Left cardiac atrium (tissue), 4 donors: Measurements from ENCODE around the gene RIPOR1. TPM values are rescaled to one million over a fixed set of nuclear protein-coding genes. Genes with fewer than 3 reads are reported as not detected.
"Not testable (repeated sequence)": the region's sequence is repeated elsewhere in the genome, so short reads cannot be mapped to it uniquely, and the experiment has no call there.

Source experiments
- ATAC-seq, 2 donors: fragments of 200-7000 bp; cut with Tn5 transposase; one replicate each; pipeline ENCODE4 v1.9.1; 2020; ENCODE audit warnings: mild to moderate bottlenecking in 2 of 2, moderate library complexity in 2 of 2
- DNase-seq: peaks from one replicate; pipeline ENCODE4 v3.0.0-alpha.2; 2020
- intact Hi-C, 2 donors: fragments of 100-400 bp; cut with DNase I; formaldehyde crosslinking; loops; one replicate each; pipeline versions ENCODE4 v1.14.1 to v1.15.1; 2022 to 2023
- total RNA-seq, 2 donors: library from RNA; stranded (reverse); fragmentation: NEBNext Ultra II Directional; extraction: Animal tissue kit (Norgen Biotek cat#: 25700); gene quantifications; one replicate each; pipeline ENCODE4 v1.2.1, GENCODE V29; 2021
- donor health status: DM: no; HTN: yes; CAD: no.
- donor health status: DM: no; HTN: yes; CAD: no; lungs with severe emphysema.
- donor health status: DM: yes; HTN: yes; CAD: no.
- donor health status: Dilated cardiomyopathy.

Gene RIPOR1
- total RNA-seq, 2 donors from 2014 or later: 66.2 to 80.9 TPM

DNA sequence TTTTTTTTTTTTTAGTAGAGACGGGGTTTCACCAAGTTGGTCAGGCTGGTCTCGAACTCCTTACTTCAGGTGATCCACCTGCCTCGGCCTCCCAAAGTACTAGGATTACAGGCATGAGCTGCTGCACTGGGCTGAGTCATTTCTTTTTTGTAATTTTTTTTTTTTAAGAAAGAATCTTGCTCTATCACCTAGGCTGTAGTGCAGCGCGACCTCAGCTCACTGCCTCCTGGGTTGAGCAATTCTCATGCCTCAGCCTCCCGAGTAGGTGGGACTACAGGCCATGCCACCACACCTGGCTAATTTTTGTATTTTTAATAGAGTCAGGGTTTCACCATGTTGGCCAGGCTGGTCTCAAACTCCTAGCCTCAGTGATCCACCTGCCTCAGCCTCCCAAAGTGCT lies 5.4 kb downstream of the RIPOR1 start:
- ATAC-seq, DNase-seq, intact Hi-C loops: not testable (repeated sequence)

DNA sequence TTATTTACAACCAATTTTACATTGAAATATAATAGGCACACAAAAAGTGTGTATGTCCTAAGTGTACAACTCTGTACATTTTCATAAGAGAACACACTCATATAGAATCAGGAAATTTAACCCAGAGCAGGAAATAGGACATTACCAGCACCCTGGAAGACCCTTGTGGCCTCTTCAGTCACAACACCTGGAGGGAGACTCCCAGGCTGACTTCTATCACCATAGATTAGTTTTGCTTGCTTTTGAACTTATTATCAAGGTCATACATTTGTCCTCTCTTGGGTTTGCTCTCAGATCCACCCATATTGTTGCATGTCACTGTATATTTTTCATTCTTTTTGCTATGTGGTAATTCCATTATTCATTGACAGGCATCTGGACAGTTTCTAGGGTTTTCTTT lies 5.8 kb downstream of the RIPOR1 start:
- intact Hi-C loops: no loop called here
- ATAC-seq (no peak), DNase-seq (no peak)

- ATAC-seq: no peak
- no peak for DNase-seq
- intact Hi-C loops: no loop called here
These were observed 6.6 kb downstream of the RIPOR1 start for GRCh38 chr16:67535201-67535600.

DNA sequence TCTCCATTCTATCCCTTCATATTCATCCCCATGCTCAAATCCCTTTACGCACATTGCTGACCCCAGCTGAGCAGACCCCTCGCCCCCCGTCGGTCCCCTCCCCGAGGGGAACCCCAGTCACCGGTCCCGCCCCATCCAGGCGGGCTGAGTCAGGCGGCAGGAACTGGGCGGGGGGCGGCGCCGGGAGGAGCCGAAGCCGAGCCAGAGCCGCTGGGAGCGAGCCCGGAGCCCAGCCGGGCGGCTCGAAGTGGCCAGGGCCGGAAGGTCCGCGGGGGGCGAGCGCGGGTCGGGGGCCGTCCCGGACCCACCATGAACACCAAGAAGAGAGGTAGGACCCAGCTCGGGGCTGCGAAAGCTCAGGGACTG lies 8.6 kb downstream of the RIPOR1 start:
- ATAC-seq: peak; percentile 79 to 82
- peak; percentile 84 for DNase-seq
- intact Hi-C loops: no loop called here

GRCh38 chr16:67537636-67538591 lies 9.3 kb downstream of the RIPOR1 start:
- DNase-seq (peak; percentile 84), ATAC-seq (peak; percentile 60 to 64)
- intact Hi-C loops: no loop called here

- ATAC-seq: no peak
- intact Hi-C loops: no loop called here
These were observed 10.1 kb downstream of the RIPOR1 start for GRCh38 chr16:67538666-67539101.

DNA sequence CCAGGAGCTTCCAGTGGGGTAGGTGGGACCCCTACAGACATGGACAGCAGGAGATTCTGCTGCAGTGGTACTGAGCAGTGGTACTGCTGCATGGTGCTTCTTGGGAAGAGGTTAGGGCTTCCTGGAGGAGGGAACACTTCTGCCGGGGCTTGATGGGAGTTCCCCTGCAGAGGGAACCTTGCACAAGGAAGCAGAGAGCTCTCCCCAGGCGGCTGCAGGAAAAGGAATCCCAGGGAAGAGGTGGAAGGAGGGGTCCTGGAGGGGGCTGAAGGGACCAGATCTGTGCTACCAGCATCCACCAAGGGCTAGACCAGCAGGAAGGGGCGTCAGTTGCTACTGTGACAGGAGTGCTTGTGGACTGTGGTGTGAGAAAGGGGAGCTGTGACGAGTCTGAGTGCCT lies 10.6 kb downstream of the RIPOR1 start:
- ATAC-seq (no peak), DNase-seq (no peak)
- intact Hi-C loops: no loop called here

More at GRCh38 chr16:67538666-67539101, 10.1 kb downstream of the RIPOR1 start:
- DNase-seq: no peak

DNA sequence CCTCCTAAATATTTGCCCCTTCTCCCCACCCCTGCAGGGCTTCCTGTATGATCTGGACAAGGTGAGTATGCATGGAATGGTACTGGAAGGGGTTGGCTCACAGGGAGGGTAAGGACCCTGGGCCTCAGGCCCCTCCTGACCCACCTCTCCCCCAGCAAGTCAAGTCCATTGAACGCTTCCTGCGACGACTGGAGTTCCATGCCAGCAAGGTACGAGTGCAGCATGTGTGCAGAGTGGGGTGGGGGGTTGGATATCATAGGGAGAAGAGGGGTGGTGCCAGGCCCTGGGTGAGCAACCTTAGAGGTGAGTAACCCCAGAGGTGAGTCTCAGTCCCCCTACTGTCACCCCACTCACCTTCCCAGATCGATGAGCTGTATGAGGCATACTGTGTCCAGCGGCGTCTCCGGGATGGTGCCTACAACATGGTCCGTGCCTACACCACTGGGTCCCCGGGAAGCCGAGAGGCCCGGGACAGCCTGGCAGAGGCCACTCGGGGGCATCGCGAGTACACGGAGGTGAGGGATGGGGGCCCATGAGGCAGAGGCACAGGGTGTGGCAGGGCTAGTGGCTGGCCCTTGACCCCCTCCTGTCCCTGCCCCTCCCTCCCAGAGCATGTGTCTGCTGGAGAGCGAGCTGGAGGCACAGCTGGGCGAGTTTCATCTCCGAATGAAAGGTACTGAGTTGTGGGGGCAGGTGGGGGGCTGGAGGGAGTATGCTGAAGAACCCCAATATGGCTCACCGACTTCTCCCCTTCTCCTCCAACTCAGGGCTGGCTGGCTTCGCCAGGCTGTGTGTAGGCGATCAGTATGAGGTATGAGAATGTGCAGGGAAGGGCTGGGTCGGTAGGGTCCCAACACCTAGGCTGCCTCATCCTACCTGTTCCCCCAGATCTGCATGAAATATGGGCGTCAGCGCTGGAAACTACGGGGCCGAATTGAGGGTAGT lies 11.3 kb downstream of the RIPOR1 start:
- intact Hi-C loops: no loop called here
- no peak for ATAC-seq
- no peak for DNase-seq

DNA sequence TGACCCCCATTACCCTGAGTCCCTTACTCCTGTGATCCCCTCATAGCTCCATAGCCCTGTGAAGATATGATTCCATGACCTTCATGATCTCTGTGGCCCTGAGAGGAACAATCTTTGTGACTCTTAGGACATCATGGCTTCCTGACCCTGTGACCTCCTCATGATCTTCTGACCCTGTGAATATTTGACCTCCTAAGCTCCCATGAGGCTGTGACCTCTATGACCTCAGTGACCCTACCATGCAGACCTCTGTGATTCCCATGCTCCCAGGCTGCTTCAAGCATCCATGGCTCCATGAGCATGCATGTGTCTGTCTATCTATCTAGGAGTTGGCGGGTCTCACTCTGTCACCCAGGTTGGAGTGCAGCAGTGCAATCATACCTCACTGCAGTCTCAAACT lies 12.1 kb downstream of the RIPOR1 start:
- intact Hi-C loops: no loop called here
- no peak for DNase-seq
- ATAC-seq: no peak

- intact Hi-C loops: no loop called here
- DNase-seq: peak; percentile 43
- no peak for ATAC-seq
These were observed 13.0 kb downstream of the RIPOR1 start for GRCh38 chr16:67541391-67542263.

DNA sequence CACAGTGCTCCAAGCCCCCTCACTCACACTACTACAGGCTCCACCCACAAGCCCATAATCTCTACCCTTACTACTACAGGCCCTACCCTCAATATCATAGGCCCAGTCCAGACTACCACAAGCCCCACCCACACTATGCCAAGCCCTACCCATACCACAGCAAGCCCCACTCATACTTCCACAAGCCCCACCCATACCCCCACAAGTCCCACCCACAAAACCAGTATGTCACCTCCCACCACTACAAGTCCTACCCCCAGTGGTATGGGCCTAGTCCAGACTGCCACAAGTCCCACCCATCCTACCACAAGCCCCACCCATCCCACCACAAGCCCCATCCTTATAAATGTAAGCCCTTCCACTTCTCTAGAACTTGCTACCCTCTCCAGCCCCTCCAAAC lies 13.8 kb downstream of the RIPOR1 start:
- intact Hi-C loops: no loop called here
- peak; percentile 75 for DNase-seq
- peak; percentile 9 to 21 for ATAC-seq

DNA sequence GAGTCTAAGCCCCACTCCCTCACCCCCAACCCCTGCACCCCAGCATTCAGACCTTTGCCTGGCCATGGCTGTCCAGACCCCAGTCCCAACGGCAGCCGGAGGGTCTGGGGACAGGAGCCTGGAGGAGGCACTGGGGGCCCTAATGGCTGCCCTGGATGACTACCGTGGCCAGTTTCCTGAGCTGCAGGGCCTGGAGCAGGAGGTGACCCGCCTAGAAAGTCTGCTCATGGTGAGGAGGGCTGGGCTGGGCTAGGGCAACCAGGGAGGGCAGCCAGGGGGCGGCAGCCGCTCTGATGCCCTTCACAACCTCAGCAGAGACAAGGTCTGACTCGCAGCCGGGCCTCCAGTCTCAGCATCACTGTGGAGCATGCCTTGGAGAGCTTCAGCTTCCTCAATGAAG lies 14.4 kb downstream of the RIPOR1 start:
- intact Hi-C loops: no loop called here
- ATAC-seq: no peak
- DNase-seq: no peak

DNA sequence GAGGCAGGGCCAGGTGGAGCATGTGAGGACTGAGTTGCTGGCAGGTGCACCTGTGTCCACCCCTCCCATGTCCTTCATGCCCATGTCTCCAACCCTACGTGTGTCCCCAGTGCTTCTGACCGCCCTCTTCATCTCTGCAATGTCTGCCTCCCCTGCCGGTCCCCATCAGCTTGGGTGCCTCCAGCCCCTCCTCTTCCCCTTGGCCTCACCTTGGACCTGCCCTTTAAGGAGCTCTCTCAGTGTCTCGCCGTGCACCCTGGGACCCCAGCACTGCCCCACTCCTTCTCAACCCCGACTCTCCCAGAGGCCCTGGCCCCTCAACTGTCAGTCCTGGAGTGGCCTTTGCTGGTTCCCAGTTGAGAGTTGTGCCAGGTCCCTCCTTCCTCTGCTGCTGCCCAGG lies 15.0 kb downstream of the RIPOR1 start:
- ATAC-seq (no peak), DNase-seq (no peak)
- intact Hi-C loops: no loop called here

DNA sequence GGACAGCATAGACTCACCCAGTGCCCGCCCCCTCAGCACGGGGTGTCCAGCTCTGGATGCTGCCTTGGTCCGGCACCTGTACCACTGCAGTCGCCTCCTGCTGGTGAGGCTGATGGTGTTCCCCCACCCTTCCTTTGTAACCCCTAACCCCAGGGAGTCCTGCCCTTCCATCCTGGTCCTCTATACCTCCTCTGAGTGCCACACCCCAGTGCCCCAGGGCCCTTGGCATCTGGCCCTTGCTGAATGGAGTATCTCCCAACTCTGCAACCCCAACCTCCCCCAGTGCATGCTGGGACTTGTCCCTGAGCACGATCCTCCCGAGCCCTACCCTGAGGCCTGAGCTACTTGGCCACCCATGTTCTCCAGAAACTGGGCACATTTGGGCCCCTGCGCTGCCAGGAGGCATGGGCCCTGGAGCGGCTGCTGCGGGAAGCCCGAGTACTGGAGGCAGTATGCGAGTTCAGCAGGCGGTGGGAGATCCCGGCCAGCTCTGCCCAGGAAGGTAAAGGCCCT lies 15.8 kb downstream of the RIPOR1 start:
- intact Hi-C loops: no loop called here
- DNase-seq: no peak

GRCh38 chr16:67544844-67545664 lies 16.4 kb downstream of the RIPOR1 start:
- ATAC-seq (no peak), DNase-seq (no peak)
- intact Hi-C loops: no loop called here

More for the DNA sequence above, 15.8 kb downstream of the RIPOR1 start:
- no peak for ATAC-seq

DNA sequence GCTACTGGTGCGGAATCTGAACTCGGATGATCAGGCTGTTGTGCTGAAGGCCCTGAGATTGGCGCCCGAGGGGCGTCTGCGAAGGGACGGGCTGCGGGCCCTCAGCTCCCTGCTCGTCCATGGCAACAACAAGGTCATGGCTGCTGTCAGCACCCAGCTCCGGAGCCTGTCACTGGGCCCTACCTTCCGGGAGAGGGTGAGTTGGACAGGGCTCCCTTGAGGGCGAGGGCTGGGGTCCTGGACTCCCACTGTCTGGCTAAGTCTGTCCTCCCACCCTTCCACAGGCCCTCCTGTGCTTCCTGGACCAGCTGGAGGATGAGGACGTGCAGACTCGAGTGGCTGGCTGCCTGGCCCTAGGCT lies 17.0 kb downstream of the RIPOR1 start:
- no peak for DNase-seq
- intact Hi-C loops: no loop called here
- no peak for ATAC-seq

GRCh38 chr16:67546091-67546501 lies 17.5 kb downstream of the RIPOR1 start:
- no peak for ATAC-seq
- intact Hi-C loops: no loop called here
- DNase-seq: no peak
